ENCODE data around the gene MPC2.

GRCh38 chr1:167943541-167943940 lies 6.7 kb upstream of the MPC2 start:
- TF ChIP-seq CTCF (IDR thresholded peaks at IDR 0.05), result no peak
- no peak for TF ChIP-seq POLR2A (IDR thresholded peaks at IDR 0.05)
